Measurements from ENCODE around the gene ACTR8.
A peak's percentile ranks its signal among the peaks of the same experiment; 100 is the strongest.

DNA sequence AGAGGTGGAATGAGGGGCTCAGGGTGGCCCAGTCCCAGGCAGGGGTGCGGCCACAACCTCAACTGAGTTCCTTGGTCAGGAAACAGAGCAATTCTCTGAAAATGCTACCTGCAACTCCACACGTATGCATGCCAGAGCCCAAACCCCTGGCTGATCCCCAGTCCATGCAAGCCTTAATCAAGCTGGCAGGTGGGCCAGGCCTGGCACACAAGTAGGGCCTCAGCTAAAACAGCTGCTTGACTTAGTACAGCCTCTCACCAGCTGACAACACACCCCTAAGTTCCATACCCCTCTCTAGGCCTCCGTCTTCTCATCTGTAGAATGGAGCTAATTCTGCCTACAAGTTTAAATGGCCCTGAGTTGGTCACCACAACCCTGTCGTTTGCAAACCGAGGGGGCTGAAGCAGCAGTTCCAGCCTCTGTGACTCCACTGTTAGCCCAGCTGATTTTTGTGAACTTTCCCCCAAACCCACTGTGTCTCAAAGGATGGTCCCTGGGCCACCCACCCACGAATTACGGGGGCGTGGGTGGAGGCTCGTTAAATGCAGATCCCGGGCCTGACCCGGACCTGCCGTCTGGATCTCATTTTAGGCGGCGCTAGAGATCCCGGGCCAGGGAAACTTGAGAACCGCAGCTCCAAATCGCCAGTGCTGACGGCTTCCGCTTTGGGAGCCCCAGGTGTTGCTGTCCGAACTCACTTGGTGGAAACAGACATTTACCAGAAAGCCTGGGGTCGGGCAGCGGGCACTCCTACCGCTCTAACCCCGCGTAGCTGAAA lies 36.7 kb downstream of the ACTR8 start:
- TF ChIP-seq POLR2A (IDR thresholded peaks at IDR 0.05), result peak in 2 of 3 donors; percentile 69 to 72
- TF ChIP-seq, protein P1, sequence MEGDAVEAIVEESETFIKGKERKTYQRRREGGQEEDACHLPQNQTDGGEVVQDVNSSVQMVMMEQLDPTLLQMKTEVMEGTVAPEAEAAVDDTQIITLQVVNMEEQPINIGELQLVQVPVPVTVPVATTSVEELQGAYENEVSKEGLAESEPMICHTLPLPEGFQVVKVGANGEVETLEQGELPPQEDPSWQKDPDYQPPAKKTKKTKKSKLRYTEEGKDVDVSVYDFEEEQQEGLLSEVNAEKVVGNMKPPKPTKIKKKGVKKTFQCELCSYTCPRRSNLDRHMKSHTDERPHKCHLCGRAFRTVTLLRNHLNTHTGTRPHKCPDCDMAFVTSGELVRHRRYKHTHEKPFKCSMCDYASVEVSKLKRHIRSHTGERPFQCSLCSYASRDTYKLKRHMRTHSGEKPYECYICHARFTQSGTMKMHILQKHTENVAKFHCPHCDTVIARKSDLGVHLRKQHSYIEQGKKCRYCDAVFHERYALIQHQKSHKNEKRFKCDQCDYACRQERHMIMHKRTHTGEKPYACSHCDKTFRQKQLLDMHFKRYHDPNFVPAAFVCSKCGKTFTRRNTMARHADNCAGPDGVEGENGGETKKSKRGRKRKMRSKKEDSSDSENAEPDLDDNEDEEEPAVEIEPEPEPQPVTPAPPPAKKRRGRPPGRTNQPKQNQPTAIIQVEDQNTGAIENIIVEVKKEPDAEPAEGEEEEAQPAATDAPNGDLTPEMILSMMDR (IDR thresholded peaks at IDR 0.05), result peak in 5 of 7 experiments; percentile 9 to 52 (median 39)

Measured in body of pancreas (tissue), 4 donors.